ENCODE measurements around the gene SERPINB12.

DNA sequence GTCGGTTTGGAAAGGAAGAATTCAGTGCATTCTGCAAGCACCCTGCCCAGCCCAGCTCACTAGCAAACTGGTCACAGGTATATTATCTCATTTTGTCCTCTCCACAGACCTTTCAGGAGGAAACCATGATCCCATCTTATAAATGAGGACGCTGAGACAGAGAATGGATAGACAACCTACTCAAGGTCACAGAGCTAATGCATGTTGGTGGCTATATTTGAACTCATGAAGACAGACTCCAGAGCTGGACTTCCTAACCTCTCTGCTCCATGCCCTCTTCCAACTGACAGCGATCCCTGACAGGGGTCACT, 35.9 kb upstream of the SERPINB12 start:
- TF ChIP-seq, protein P1, sequence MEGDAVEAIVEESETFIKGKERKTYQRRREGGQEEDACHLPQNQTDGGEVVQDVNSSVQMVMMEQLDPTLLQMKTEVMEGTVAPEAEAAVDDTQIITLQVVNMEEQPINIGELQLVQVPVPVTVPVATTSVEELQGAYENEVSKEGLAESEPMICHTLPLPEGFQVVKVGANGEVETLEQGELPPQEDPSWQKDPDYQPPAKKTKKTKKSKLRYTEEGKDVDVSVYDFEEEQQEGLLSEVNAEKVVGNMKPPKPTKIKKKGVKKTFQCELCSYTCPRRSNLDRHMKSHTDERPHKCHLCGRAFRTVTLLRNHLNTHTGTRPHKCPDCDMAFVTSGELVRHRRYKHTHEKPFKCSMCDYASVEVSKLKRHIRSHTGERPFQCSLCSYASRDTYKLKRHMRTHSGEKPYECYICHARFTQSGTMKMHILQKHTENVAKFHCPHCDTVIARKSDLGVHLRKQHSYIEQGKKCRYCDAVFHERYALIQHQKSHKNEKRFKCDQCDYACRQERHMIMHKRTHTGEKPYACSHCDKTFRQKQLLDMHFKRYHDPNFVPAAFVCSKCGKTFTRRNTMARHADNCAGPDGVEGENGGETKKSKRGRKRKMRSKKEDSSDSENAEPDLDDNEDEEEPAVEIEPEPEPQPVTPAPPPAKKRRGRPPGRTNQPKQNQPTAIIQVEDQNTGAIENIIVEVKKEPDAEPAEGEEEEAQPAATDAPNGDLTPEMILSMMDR (conservative IDR thresholded peaks at IDR 0.05): peak; percentile 18; the same call in 1 of the 2 replicates
- TF ChIP-seq EZH2 (IDR thresholded peaks at IDR 0.05; ENCODE audit: low read depth): no peak

Data from PC-9 (cell line).